ENCODE measurements around the gene TUNAR. TPM values are rescaled to one million over a fixed set of nuclear protein-coding genes. Genes with fewer than 3 reads are reported as not detected.

TUNAR gene
- total RNA-seq, 5 donors from 2014 or later (not counting 1 experiment from before 2014, with no cell fraction given) = not detected

- WGBS (ENCODE audit: insufficient coverage) = 92% methylated on average over 2 of the region's 6 CpGs
- H3K27ac ChIP-seq (ENCODE audit: low read length) = no peak overlapping the region
- no peaks in the 10 kb centered on the region for H3K36me3 Mint-ChIP-seq
- no peaks in the 10 kb centered on the region for H3K4me1 ChIP-seq (ENCODE audit: control insufficient read depth in 1 of 2, extremely low read depth in 1 of 2, insufficient read depth in 2 of 2, low read length in 2 of 2)
- no peaks in the 10 kb centered on the region for H3K9me3 Mint-ChIP-seq
- no peaks in the 10 kb centered on the region for H3K4me1 Mint-ChIP-seq
- ChIA-PET CTCF (no interaction called here), POLR2A (no interaction called here)
- H3K27me3 ChIP-seq (replicated peaks in 1 of 2; ENCODE audit: control insufficient read depth in 2 of 2, extremely low read depth in 1 of 2, insufficient read depth in 2 of 2, low read length in 1 of 2) = peaks cover 0 to 30% of the 10 kb centered on the region in 2 experiments
- ATAC-seq (replicated peaks in 1 of 4) (no peak), DNase-seq (no peak)
- H3K36me3 ChIP-seq (ENCODE audit: control insufficient read depth in 2 of 2, extremely low read depth in 1 of 2, insufficient read depth in 1 of 2, low read length in 1 of 2) = no peaks in the 10 kb centered on the region
- H3K4me3 Mint-ChIP-seq = no peak overlapping the region
- H3K27me3 Mint-ChIP-seq = peaks cover 29 to 46% of the 10 kb centered on the region in 2 donors
- H3K4me3 ChIP-seq (ENCODE audit: control insufficient read depth in 1 of 2, extremely low read depth in 1 of 2, low read length in 1 of 2) = no peak overlapping the region
- no peaks in the 10 kb centered on the region for H3K9me3 ChIP-seq
- no peak overlapping the region for H3K27ac Mint-ChIP-seq
Observed at GRCh38 chr14:95901054-95901453, 24.4 kb downstream of the TUNAR start.

DNA sequence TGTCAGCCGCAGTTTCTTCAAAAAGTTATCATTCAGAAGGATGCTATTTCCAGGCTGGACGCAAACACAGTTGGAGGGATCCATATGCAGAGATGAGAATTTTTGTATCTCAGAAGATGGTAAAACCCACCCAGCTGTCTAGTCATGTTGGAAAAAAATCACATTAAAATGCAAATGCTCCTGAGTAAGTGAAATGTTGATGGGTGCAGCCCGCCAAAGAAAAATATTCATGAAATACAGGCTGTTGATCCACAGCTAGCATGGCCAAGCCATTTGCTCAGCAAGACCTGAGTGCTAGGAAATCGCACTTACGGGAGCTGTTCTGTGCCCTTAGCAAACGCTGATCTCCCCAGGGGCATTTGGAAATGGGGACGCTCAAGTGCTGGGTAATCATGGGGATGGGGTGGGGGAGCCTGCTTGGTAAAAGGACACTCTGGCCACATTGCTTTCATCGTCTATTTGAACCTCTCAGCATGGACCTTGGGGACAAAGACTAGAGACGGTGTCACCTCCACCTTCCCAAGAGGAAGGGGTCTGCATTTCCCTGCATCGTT lies 25.7 kb downstream of the TUNAR start:
- WGBS (ENCODE audit: insufficient coverage) = 90% methylated on average over 7 of the region's 10 CpGs
- ATAC-seq (replicated peaks in 1 of 4) (no peak), DNase-seq (no peak)
- no peaks in the 10 kb centered on the region for H3K9me3 ChIP-seq
- Mint-ChIP-seq H3K27ac (no peak overlapping the region), H3K4me1 (no peaks in the 10 kb centered on the region), H3K27me3 (peaks cover 31 to 39% of the 10 kb centered on the region in 2 donors), H3K36me3 (no peaks in the 10 kb centered on the region), H3K9me3 (no peaks in the 10 kb centered on the region), H3K4me3 (no peak overlapping the region)
- H3K27me3 ChIP-seq (replicated peaks in 1 of 2; ENCODE audit: control insufficient read depth in 2 of 2, extremely low read depth in 1 of 2, insufficient read depth in 2 of 2, low read length in 1 of 2) = peaks cover 0 to 25% of the 10 kb centered on the region in 2 experiments
- H3K36me3 ChIP-seq (ENCODE audit: control insufficient read depth in 2 of 2, extremely low read depth in 1 of 2, insufficient read depth in 1 of 2, low read length in 1 of 2) = no peaks in the 10 kb centered on the region
- no peaks in the 10 kb centered on the region for H3K4me1 ChIP-seq (ENCODE audit: control insufficient read depth in 1 of 2, extremely low read depth in 1 of 2, insufficient read depth in 2 of 2, low read length in 2 of 2)
- CTCF ChIA-PET = no interaction called here
- H3K27ac ChIP-seq (ENCODE audit: low read length) = no peak overlapping the region
- no peak overlapping the region for H3K4me3 ChIP-seq (ENCODE audit: control insufficient read depth in 1 of 2, extremely low read depth in 1 of 2, low read length in 1 of 2)
- POLR2A ChIA-PET = no interaction called here

- 82% methylated on average over 3 of the region's 5 CpGs for WGBS (ENCODE audit: insufficient coverage)
- CTCF ChIA-PET = no interaction called here
- H3K36me3 Mint-ChIP-seq = no peaks in the 10 kb centered on the region
Observed at GRCh38 chr14:95903165-95903564, 26.5 kb downstream of the TUNAR start.

DNA sequence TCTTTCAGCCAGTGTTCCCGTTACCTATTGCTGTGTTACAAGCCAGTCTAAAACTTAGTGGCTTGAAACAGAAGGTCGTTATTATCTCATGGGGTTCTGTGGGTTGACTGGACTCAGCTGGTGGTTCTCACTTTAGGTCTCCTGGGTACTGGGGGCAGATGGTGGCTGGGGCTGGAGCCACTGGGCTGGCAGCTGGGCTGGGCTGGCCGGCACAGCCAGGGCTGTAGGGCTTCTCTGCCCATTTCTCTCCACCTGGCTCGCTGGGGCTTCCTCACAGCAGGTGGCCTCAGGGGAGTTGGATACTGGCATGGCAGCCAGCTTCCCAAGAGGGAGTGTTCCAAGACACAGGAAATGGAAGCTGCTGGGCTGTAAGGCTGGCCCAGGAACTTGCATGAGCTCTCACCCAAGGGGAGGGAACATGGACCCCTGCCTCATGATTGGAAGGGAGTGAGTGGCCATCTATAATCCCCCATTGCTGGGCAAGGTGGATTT lies 27.0 kb downstream of the TUNAR start:
- WGBS (ENCODE audit: insufficient coverage) = 88% methylated on average over 1 of the region's 4 CpGs
- Mint-ChIP-seq H3K27ac (no peak overlapping the region), H3K27me3 (peaks cover 30 to 33% of the 10 kb centered on the region in 2 donors), H3K36me3 (no peaks in the 10 kb centered on the region), H3K4me1 (no peaks in the 10 kb centered on the region), H3K9me3 (no peaks in the 10 kb centered on the region), H3K4me3 (no peak overlapping the region)
- DNase-seq (no peak), ATAC-seq (replicated peaks in 1 of 4) (no peak)
- Histone ChIP-seq H3K4me1 (ENCODE audit: control insufficient read depth in 1 of 2, extremely low read depth in 1 of 2, insufficient read depth in 2 of 2, low read length in 2 of 2) (no peaks in the 10 kb centered on the region), H3K36me3 (ENCODE audit: control insufficient read depth in 2 of 2, extremely low read depth in 1 of 2, insufficient read depth in 1 of 2, low read length in 1 of 2) (no peaks in the 10 kb centered on the region), H3K27me3 (replicated peaks in 1 of 2; ENCODE audit: control insufficient read depth in 2 of 2, extremely low read depth in 1 of 2, insufficient read depth in 2 of 2, low read length in 1 of 2) (peaks cover 0 to 25% of the 10 kb centered on the region in 2 experiments), H3K4me3 (ENCODE audit: control insufficient read depth in 1 of 2, extremely low read depth in 1 of 2, low read length in 1 of 2) (no peak overlapping the region), H3K9me3 (no peaks in the 10 kb centered on the region), H3K27ac (ENCODE audit: low read length) (no peak overlapping the region)
- POLR2A ChIA-PET = no interaction called here
- CTCF ChIA-PET = no interaction called here

More at GRCh38 chr14:95903165-95903564, 26.5 kb downstream of the TUNAR start:
- Histone ChIP-seq H3K4me1 (ENCODE audit: control insufficient read depth in 1 of 2, extremely low read depth in 1 of 2, insufficient read depth in 2 of 2, low read length in 2 of 2) (no peaks in the 10 kb centered on the region), H3K27me3 (replicated peaks in 1 of 2; ENCODE audit: control insufficient read depth in 2 of 2, extremely low read depth in 1 of 2, insufficient read depth in 2 of 2, low read length in 1 of 2) (peaks cover 0 to 25% of the 10 kb centered on the region in 2 experiments), H3K9me3 (no peaks in the 10 kb centered on the region), H3K4me3 (ENCODE audit: control insufficient read depth in 1 of 2, extremely low read depth in 1 of 2, low read length in 1 of 2) (no peak overlapping the region), H3K27ac (ENCODE audit: low read length) (no peak overlapping the region), H3K36me3 (ENCODE audit: control insufficient read depth in 2 of 2, extremely low read depth in 1 of 2, insufficient read depth in 1 of 2, low read length in 1 of 2) (no peaks in the 10 kb centered on the region)
- Mint-ChIP-seq H3K27me3 (peaks cover 30 to 36% of the 10 kb centered on the region in 2 donors), H3K4me3 (no peak overlapping the region), H3K4me1 (no peaks in the 10 kb centered on the region), H3K9me3 (no peaks in the 10 kb centered on the region), H3K27ac (no peak overlapping the region)
- POLR2A ChIA-PET = no interaction called here
- DNase-seq (no peak), ATAC-seq (replicated peaks in 1 of 4) (no peak)

GRCh38 chr14:95906591-95906990 lies 30.0 kb downstream of the TUNAR start:
- POLR2A ChIA-PET = no interaction called here
- CTCF ChIA-PET = no interaction called here
- H3K27me3 Mint-ChIP-seq = peaks cover 19 to 28% of the 10 kb centered on the region in 2 donors

GRCh38 chr14:95910628-95911027 lies 34.0 kb downstream of the TUNAR start:
- no peaks in the 10 kb centered on the region for H3K36me3 Mint-ChIP-seq
- WGBS (ENCODE audit: insufficient coverage) = 13% methylated on average over 1 of the region's 4 CpGs
- H3K4me1 ChIP-seq (ENCODE audit: control insufficient read depth in 1 of 2, extremely low read depth in 1 of 2, insufficient read depth in 2 of 2, low read length in 2 of 2) = no peaks in the 10 kb centered on the region

More at GRCh38 chr14:95906591-95906990, 30.0 kb downstream of the TUNAR start:
- H3K4me1 ChIP-seq (ENCODE audit: control insufficient read depth in 1 of 2, extremely low read depth in 1 of 2, insufficient read depth in 2 of 2, low read length in 2 of 2) = no peaks in the 10 kb centered on the region
- H3K36me3 Mint-ChIP-seq = no peaks in the 10 kb centered on the region
- no peaks in the 10 kb centered on the region for H3K4me1 Mint-ChIP-seq
- no peak overlapping the region for H3K4me3 ChIP-seq (ENCODE audit: control insufficient read depth in 1 of 2, extremely low read depth in 1 of 2, low read length in 1 of 2)
- 90% methylated on average over 3 of the region's 4 CpGs for WGBS (ENCODE audit: insufficient coverage)
- H3K9me3 ChIP-seq = no peaks in the 10 kb centered on the region
- DNase-seq (no peak), ATAC-seq (replicated peaks in 1 of 4) (no peak)
- no peak overlapping the region for H3K27ac ChIP-seq (ENCODE audit: low read length)
- H3K4me3 Mint-ChIP-seq = no peak overlapping the region
- H3K9me3 Mint-ChIP-seq = no peaks in the 10 kb centered on the region
- peaks cover 0 to 28% of the 10 kb centered on the region in 2 experiments for H3K27me3 ChIP-seq (replicated peaks in 1 of 2; ENCODE audit: control insufficient read depth in 2 of 2, extremely low read depth in 1 of 2, insufficient read depth in 2 of 2, low read length in 1 of 2)
- H3K36me3 ChIP-seq (ENCODE audit: control insufficient read depth in 2 of 2, extremely low read depth in 1 of 2, insufficient read depth in 1 of 2, low read length in 1 of 2) = no peaks in the 10 kb centered on the region
- no peak overlapping the region for H3K27ac Mint-ChIP-seq

More at GRCh38 chr14:95910628-95911027, 34.0 kb downstream of the TUNAR start:
- ChIA-PET CTCF (no interaction called here), POLR2A (no interaction called here)
- no peaks in the 10 kb centered on the region for H3K4me1 Mint-ChIP-seq
- DNase-seq (no peak), ATAC-seq (replicated peaks in 1 of 4) (no peak)
- peaks cover 11 to 16% of the 10 kb centered on the region in 2 donors for H3K27me3 Mint-ChIP-seq
- Histone ChIP-seq H3K4me3 (ENCODE audit: control insufficient read depth in 1 of 2, extremely low read depth in 1 of 2, low read length in 1 of 2) (no peak overlapping the region), H3K27me3 (replicated peaks in 1 of 2; ENCODE audit: control insufficient read depth in 2 of 2, extremely low read depth in 1 of 2, insufficient read depth in 2 of 2, low read length in 1 of 2) (peaks cover 0 to 19% of the 10 kb centered on the region in 2 experiments), H3K27ac (ENCODE audit: low read length) (no peak overlapping the region), H3K36me3 (ENCODE audit: control insufficient read depth in 2 of 2, extremely low read depth in 1 of 2, insufficient read depth in 1 of 2, low read length in 1 of 2) (no peaks in the 10 kb centered on the region), H3K9me3 (no peaks in the 10 kb centered on the region)
- no peak overlapping the region for H3K27ac Mint-ChIP-seq
- no peaks in the 10 kb centered on the region for H3K9me3 Mint-ChIP-seq
- H3K4me3 Mint-ChIP-seq = no peak overlapping the region
